ENCODE measurements around the gene KRT16. TPM values are rescaled to one million over a fixed set of nuclear protein-coding genes. Genes with fewer than 3 reads are reported as not detected.

KRT16 gene
- total and polyA plus RNA-seq, 2 donors (not counting 3 experiments of a cell fraction or from before 2014, with no cell fraction given): not detected

- Histone ChIP-seq H3K27ac (ENCODE audit: insufficient read depth, low read depth, low read length) (no peak overlapping the region), H3K27me3 (ENCODE audit: control insufficient read depth in 2 of 2, insufficient read depth in 2 of 2, low read length in 2 of 2) (peaks cover 0 to 1% of the 10 kb centered on the region in 2 experiments), H3K4me2 (ENCODE audit: insufficient read depth, low read length) (no peak overlapping the region), H3K9me1 (replicated peaks; ENCODE audit: control insufficient read depth, extremely low read depth, insufficient read depth, low read length) (no peaks in the 10 kb centered on the region), H3K4me3 (replicated peaks in 1 of 3; ENCODE audit: insufficient read depth in 1 of 3, low read depth in 1 of 3, low read length in 3 of 3) (no peak overlapping the region), H3K36me3 (ENCODE audit: control insufficient read depth in 2 of 2, extremely low read depth in 1 of 2, insufficient read depth in 2 of 2, low read length in 2 of 2) (no peaks in the 10 kb centered on the region), H3K9ac (replicated peaks; ENCODE audit: extremely low read depth, insufficient read depth, low read length) (no peak overlapping the region), H2AFZ (ENCODE audit: low read depth, low read length) (no peak overlapping the region), H3K4me1 (ENCODE audit: control insufficient read depth, extremely low read depth, insufficient read depth, low read length) (no peaks in the 10 kb centered on the region), H3K79me2 (ENCODE audit: control insufficient read depth, insufficient read depth, low read length) (no peaks in the 10 kb centered on the region), H3K9me3 (replicated peaks; ENCODE audit: control insufficient read depth, insufficient read depth, low read length) (no peaks in the 10 kb centered on the region), H4K20me1 (replicated peaks; ENCODE audit: control insufficient read depth, extremely low read depth, insufficient read depth, low read length) (no peaks in the 10 kb centered on the region)
- intact Hi-C loops (cut with micrococcal nuclease): no loop called here
- CTCF ChIA-PET: interaction anchor here (1.1 to 2.4 kb wide), 2 partner anchors 9 to 109 kb away, joined by 5 to 7 read pairs; no protein-coding TSS in a partner anchor
- DNase-seq (ENCODE audit: low read depth, low spot score) (no peak), FAIRE-seq (no peak)
- no TSS peak for BruUV-seq (replicated peaks)
- POLR2A ChIA-PET: no interaction called here
- TF ChIP-seq MYC (IDR thresholded peaks at IDR 0.05; ENCODE audit: low read depth, low read length) (no peak), POLR2A (IDR thresholded peaks at IDR 0.05; ENCODE audit: low read depth, low read length) (no peak), MAX (IDR thresholded peaks at IDR 0.05; ENCODE audit: insufficient read depth, insufficient read length) (no peak), JUN (IDR thresholded peaks at IDR 0.05; ENCODE audit: borderline replicate concordance, insufficient read depth, insufficient read length, low read depth) (no peak), EZH2 (IDR thresholded peaks at IDR 0.05; ENCODE audit: borderline replicate concordance, low read depth, low read length, severe bottlenecking) (no peak), POLR2AphosphoS5 (IDR thresholded peaks at IDR 0.05; ENCODE audit: insufficient read depth, low read depth, low read length) (no peak), FOS (IDR thresholded peaks at IDR 0.05; ENCODE audit: borderline replicate concordance, insufficient read depth, low read length) (no peak), GATA2 (IDR thresholded peaks at IDR 0.05; ENCODE audit: insufficient read depth, insufficient read length, low read depth, low read length) (no peak), CTCF (IDR thresholded peaks at IDR 0.05; ENCODE audit: extremely low read depth in 1 of 2, insufficient read depth in 1 of 2, low read depth in 1 of 2, low read length in 2 of 2) (no peak)
- dilution Hi-C loops (cut with MboI; ENCODE audit: extremely low pct_ligation_motif_present, low sequenced_read_pairs): no loop called here
Measured at GRCh38 chr17:41657936-41658335, 45.4 kb upstream of the KRT16 start.
